Measurements from ENCODE around the gene OPA3. TPM values are rescaled to one million over a fixed set of nuclear protein-coding genes. Genes with fewer than 3 reads are reported as not detected.

Gene OPA3
- total RNA-seq, 2 donors from 2014 or later, result 8.4 to 13.1 TPM

GRCh38 chr19:45595814-45596213, 11.2 kb upstream of the OPA3 start:
- TF ChIP-seq CTCF (IDR thresholded peaks at IDR 0.05), result no peak
- ATAC-seq (ENCODE audit: insufficient number of reproducible peaks, low FRiP score, low read depth) (no peak), DNase-seq (ENCODE audit: low spot score) (no peak)
- Histone ChIP-seq H3K4me3 (no peak overlapping the region), H3K36me3 (no peaks in the 10 kb centered on the region), H3K27me3 (replicated peaks; ENCODE audit: insufficient read depth) (peaks cover 5% of the 10 kb centered on the region), H3K9me3 (no peaks in the 10 kb centered on the region), H3K4me1 (ENCODE audit: control insufficient read depth in 1 of 2, low read depth in 2 of 2) (peaks cover 12 to 22% of the 10 kb centered on the region in 2 donors), H3K27ac (no peak overlapping the region)

GRCh38 chr19:45593520-45593919, 8.9 kb upstream of the OPA3 start:
- Histone ChIP-seq H3K27me3 (replicated peaks; ENCODE audit: insufficient read depth) (no peaks in the 10 kb centered on the region), H3K4me1 (ENCODE audit: control insufficient read depth in 1 of 2, low read depth in 2 of 2) (peaks cover 4 to 12% of the 10 kb centered on the region in 2 donors), H3K4me3 (no peak overlapping the region), H3K27ac (no peak overlapping the region), H3K36me3 (no peaks in the 10 kb centered on the region), H3K9me3 (no peaks in the 10 kb centered on the region)
- TF ChIP-seq CTCF (IDR thresholded peaks at IDR 0.05), result no peak
- no peak for DNase-seq (ENCODE audit: low spot score)
- ATAC-seq (ENCODE audit: insufficient number of reproducible peaks, low FRiP score, low read depth), result no peak

GRCh38 chr19:45592366-45592765, 7.8 kb upstream of the OPA3 start:
- TF ChIP-seq CTCF (IDR thresholded peaks at IDR 0.05), result no peak
- Histone ChIP-seq H3K9me3 (no peaks in the 10 kb centered on the region), H3K4me3 (no peak overlapping the region), H3K27me3 (replicated peaks; ENCODE audit: insufficient read depth) (no peaks in the 10 kb centered on the region), H3K4me1 (ENCODE audit: control insufficient read depth in 1 of 2, low read depth in 2 of 2) (peaks cover 0 to under 1% of the 10 kb centered on the region in 2 donors), H3K36me3 (no peaks in the 10 kb centered on the region), H3K27ac (no peak overlapping the region)
- no peak for DNase-seq (ENCODE audit: low spot score)
- no peak for ATAC-seq (ENCODE audit: insufficient number of reproducible peaks, low FRiP score, low read depth)

GRCh38 chr19:45591638-45592005, 7.0 kb upstream of the OPA3 start:
- no peaks in the 10 kb centered on the region for H3K36me3 ChIP-seq
- ATAC-seq (ENCODE audit: insufficient number of reproducible peaks, low FRiP score, low read depth), result no peak
- no peak for TF ChIP-seq CTCF (IDR thresholded peaks at IDR 0.05)
- DNase-seq (ENCODE audit: low spot score), result no peak
- H3K4me1 ChIP-seq (ENCODE audit: control insufficient read depth in 1 of 2, low read depth in 2 of 2), result no peaks in the 10 kb centered on the region
- no peaks in the 10 kb centered on the region for H3K27me3 ChIP-seq (replicated peaks; ENCODE audit: insufficient read depth)
- H3K9me3 ChIP-seq, result no peaks in the 10 kb centered on the region
- H3K27ac ChIP-seq, result no peak overlapping the region
- no peak overlapping the region for H3K4me3 ChIP-seq

GRCh38 chr19:45591004-45591637, 6.5 kb upstream of the OPA3 start:
- no peaks in the 10 kb centered on the region for H3K27me3 ChIP-seq (replicated peaks; ENCODE audit: insufficient read depth)
- H3K4me3 ChIP-seq, result no peak overlapping the region
- no peak for DNase-seq (ENCODE audit: low spot score)
- no peak for TF ChIP-seq CTCF (IDR thresholded peaks at IDR 0.05)
- H3K27ac ChIP-seq, result no peak overlapping the region
- ATAC-seq (ENCODE audit: insufficient number of reproducible peaks, low FRiP score, low read depth), result no peak
- H3K4me1 ChIP-seq (ENCODE audit: control insufficient read depth in 1 of 2, low read depth in 2 of 2), result no peaks in the 10 kb centered on the region
- H3K9me3 ChIP-seq, result no peaks in the 10 kb centered on the region
- H3K36me3 ChIP-seq, result no peaks in the 10 kb centered on the region

Data from thoracic aorta (tissue), 2 donors.